GM12864 (cell line): ENCODE data around the gene MYCT1.

ENCODE experiments used
- DNase-seq: peaks from one replicate; pipeline ENCODE4 v3.0.0-alpha.2; 2011; ENCODE audit warnings: low read depth
- H3K4me3 ChIP-seq: 2 replicates; pipeline ENCODE4 v1.5.1; 2011; ENCODE audit warnings: mild to moderate bottlenecking, low read depth, low read length, control low read depth
- CTCF ChIP-seq: IDR thresholded peaks from 2 replicates; pipeline ENCODE4 v1.5.1; 2011; ENCODE audit warnings: low read depth, mild to moderate bottlenecking, moderate library complexity, low read length, control low read depth, inconsistent platforms; ENCODE audit errors: missing control alignments

The MYCT1 gene

GRCh38 chr6:152769993-152770392 is 72.3 kb downstream of the MYCT1 start:
- no peak for DNase-seq
- no peak for TF ChIP-seq CTCF
- H3K4me3 ChIP-seq: no peak overlapping the region

GRCh38 chr6:152771061-152771687 is 73.5 kb downstream of the MYCT1 start:
- TF ChIP-seq CTCF: no peak
- H3K4me3 ChIP-seq: no peak overlapping the region

More at GRCh38 chr6:152771061-152771687, 73.5 kb downstream of the MYCT1 start:
- no peak for DNase-seq
